GM21723 (cell line): ENCODE data around the gene DENND5B.
"Not testable (repeated sequence)": the region's sequence is repeated elsewhere in the genome, so short reads cannot be mapped to it uniquely, and the experiment has no call there.

Source experiments
- ATAC-seq: cut with Tn5 transposase; IDR thresholded peaks from one replicate; pipeline ENCODE4 v1.9.1; 2021; ENCODE audit warnings: mild to moderate bottlenecking, moderate library complexity; ENCODE audit not compliant: unreplicated experiment

DENND5B gene

DNA sequence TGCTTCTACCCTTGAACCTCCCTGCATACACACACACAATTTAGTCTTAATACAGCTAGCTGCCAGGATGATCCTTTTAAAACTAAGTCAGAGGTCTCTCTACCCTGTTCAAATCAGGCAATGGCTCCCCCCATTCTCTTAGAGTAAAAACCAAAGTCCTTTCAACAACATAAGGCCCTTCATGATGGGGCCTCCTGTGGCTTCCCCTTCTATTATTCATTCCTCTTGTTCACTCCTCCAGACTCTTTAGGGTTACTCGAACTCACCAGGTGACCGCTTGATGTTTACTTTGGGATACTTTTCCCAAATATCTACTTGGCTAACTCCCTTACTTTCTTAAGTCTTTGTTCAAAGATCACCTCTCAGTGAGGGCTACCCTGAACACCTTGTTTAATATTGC, 30.4 kb downstream of the DENND5B start:
- ATAC-seq: no peak

DNA sequence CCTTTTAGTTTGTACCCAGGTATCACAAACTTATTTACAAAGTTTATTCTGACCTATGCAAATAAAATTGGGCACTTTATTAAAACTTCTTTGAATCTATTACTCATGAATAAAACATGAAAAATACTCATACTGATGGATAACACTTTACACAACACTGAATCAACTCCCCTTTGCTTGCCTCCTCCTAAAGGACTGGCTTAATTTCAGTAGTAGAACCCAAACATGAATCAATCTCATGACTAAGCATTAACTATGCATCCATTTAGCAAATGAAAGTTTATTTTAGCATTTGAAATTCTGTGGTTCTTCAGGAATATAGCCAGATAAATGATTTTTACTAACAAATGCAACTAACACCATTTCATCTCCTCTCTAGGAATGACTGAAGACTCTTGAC, 32.4 kb downstream of the DENND5B start:
- no peak for ATAC-seq

DNA sequence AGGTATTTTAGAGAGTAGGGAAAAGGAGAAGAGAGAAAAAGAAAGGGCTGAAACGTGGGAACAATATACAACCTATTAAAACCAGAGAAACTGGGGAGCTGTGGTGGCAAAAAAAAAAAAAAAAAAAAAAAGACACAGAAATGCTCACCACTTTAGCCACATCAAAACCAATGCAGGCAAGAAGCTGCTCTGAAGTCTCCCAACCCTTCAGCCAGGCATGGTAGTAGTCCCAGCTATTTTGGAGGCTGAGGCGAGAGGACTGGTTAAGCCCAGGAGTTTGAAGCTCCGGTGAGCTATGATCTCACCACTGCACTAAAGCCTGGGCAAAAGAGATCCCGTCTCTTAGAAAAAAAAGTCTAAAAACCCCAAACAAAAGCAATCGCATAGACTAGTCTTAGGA, 33.2 kb downstream of the DENND5B start:
- ATAC-seq: no peak

- not testable (repeated sequence) for ATAC-seq
These were observed 35.5 kb downstream of the DENND5B start for GRCh38 chr12:31555466-31555865.

- ATAC-seq: not testable (repeated sequence)
These were observed 40.3 kb downstream of the DENND5B start for GRCh38 chr12:31550590-31550989.

- no peak for ATAC-seq
These were observed 54.3 kb downstream of the DENND5B start for GRCh38 chr12:31536672-31537071.

DNA sequence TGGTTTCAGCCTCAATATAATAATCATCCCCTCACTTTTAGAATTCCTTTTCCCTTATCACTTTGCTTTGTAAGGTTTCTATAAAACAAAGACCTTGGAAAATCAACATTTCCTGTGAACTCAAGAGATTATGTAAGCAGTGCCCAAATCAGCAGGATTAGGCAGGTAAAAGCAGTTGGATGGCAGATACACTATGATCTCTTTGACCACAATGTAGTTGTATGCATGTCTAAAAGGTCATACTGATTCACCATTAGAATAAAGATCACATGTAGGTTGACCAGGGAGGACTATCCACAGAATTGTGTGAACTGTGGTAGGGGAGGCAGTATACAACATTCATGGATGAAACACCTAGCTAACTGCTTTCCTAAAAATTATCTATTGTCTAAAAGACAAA, 57.5 kb downstream of the DENND5B start:
- ATAC-seq: no peak

- no peak for ATAC-seq
These were observed 59.0 kb downstream of the DENND5B start for GRCh38 chr12:31531893-31532292.

DNA sequence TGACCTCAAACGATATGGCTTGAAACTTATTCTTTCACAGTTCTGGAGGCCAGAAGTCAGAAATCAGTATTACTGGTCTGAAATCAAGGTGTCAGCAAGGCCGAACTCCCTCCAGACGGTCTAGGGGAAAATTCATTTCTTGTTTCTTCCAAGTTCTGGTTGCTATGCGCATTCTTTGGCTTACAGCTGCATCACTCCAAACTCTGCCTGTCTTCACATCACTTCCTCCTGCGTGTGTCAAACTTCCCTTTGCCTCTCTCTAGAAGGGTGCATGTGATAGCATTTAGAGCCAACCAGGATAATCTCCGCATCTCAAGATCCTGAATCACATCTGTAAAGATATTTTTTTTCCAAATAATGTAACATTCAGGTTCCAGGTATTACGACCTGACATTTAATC, 62.8 kb downstream of the DENND5B start:
- ATAC-seq: no peak

DNA sequence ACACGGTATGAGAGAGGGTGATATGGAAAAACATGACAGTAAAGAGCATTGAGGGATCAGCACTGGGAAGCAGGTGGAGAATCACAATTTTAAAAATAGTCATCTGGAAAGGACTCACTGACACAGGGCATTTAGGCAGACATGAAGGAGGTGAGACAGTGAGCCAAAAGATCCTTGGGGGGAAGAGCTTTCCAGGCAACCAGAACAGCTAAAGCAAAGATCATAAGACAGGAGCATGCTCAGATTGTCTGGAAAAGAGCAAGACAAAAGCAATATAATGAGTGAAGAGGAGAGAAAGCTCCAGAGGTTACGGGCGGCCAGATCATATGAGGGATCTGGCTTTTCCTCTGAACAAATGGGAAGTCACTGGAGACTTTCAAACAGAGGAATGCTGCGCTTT, 63.9 kb downstream of the DENND5B start:
- ATAC-seq: no peak

- ATAC-seq: no peak
These were observed 64.8 kb downstream of the DENND5B start for GRCh38 chr12:31526158-31526546.

DNA sequence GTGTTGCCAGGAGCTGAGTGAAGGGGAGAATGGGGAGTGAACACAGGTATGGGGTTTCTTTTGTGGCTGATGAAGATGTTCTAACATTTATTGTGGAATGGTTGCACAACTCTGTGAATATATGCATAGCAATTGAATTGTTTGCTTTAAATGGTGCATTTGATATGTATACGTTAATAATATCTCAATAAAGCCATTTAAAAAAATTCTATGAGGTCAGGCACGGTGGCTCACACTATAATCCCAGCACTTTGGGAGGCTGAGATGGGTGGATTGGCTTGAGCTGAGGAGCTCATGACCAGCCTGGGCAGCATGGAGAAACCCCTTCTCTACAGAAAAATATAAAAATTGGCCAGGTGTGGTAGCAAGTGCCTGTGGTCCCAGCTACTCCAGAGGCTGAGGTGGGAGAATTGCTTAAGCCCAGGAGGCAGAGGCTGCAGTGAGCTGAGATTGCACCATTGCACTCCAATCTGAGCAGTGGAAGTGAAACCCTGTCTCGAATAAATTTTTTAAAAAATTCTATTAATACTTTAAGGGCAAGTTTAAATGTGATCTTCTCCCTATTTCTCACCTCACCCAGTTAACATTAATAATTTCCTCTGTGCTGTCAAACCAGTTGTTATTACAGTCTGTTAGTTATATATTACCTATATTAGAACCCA, 65.3 kb downstream of the DENND5B start:
- no peak for ATAC-seq

DNA sequence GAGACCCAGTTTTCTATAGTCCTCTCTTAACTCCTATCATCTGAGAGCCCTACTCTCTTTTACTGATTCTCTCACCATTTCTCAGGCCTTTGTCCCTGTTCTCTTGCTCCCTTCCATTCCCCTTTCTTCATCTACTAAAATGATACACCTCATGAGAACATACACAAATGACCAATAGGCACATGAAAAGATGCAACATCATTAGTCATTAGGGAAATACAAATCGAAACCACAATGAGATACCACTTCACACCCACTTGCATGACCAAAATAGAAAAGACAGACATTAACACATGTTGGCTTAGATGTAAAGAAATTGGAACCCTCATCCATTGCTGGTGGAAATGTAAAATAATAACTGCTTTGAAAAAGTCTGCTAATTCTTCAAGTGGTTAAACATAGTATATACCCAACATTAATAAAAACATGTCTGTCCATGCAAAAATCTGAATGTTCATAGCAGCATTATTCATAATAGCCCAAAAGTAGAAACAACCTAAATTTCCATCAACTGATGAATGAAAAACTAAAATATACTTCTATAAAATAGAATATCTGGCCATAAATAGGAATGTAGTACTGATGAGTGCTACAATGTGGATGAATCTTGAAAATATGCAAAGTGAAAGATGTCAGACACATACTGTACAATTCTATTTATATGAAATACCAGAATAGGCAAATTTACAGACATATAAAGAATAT, 66.0 kb downstream of the DENND5B start:
- peak; percentile 91 for ATAC-seq

- ATAC-seq: no peak
These were observed 67.6 kb downstream of the DENND5B start for GRCh38 chr12:31523306-31523705.

DNA sequence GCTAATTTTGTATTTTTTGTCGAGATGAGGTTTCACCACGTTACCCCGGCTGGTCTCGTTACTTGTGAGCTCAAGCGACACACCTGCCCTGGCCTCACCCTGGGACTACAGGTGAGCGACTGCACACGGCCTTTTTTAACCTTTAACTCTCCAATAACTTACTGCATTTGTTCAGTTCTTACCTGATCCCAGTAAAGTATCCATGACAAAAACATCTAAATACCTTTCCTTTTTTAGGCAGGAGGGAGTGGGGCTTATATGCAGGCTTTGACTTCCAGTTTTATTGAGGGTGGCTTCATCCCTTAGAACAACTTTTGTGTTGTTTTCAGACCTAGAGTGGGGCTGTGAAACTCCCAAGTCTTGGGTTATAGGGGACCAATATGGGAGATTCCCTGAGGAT, 68.3 kb downstream of the DENND5B start:
- ATAC-seq: no peak

DNA sequence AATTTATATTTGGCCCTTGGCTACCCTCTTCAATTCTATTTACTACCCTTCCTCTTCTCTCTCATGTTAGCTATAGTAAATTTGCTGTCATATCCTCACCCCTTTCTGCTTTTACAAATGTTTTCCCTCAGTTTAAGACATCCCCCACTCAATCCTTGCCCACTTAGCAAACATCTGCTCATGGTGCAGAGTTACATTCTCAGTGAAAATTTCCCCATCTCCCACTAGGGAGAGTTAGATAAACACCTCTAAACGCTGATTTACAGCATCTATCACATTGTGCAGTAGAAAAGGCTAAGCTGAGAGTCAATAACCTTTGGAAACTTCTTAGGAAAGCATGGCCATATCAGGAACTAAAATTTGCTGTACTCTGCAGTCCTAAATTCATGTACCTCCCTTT, 69.0 kb downstream of the DENND5B start:
- no peak for ATAC-seq

DNA sequence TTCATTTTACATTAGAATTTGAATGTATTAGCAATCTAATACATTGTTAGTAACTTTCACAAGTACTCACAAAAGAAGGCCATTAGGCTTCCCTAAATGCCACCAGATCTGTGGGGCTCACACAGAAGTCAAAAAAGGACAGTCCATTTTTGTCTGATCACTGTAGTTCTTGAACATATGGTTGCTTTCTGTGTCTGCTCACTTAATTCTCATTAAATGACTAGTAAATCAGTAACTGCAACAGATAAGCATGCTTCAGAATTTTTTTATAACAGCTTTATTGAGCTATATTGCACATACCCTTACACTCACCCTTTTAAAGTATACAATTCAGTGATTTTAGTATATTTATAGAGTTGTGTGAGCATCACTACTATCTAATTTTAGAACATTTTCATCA, 71.4 kb downstream of the DENND5B start:
- no peak for ATAC-seq

- ATAC-seq: no peak
These were observed 72.2 kb downstream of the DENND5B start for GRCh38 chr12:31518680-31519227.

DNA sequence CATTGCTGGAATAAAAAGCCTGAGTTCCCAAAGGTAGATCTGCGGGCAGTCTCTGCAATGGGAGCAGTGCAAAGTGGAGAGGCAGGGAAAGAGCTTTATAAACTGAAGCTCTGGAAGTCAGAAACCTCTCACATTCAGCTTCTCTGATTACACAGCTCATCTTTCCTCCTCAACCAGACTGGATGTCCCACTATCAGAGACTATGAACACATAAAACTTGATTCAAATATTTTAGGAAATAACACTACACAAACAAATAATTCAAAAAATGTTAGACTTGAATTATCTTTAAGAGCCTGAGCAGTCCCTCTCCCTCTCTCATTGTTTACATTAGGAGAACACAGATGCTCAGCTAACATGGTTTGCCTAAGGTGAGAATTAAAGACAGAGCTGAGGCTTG, 72.9 kb downstream of the DENND5B start:
- ATAC-seq: no peak

DNA sequence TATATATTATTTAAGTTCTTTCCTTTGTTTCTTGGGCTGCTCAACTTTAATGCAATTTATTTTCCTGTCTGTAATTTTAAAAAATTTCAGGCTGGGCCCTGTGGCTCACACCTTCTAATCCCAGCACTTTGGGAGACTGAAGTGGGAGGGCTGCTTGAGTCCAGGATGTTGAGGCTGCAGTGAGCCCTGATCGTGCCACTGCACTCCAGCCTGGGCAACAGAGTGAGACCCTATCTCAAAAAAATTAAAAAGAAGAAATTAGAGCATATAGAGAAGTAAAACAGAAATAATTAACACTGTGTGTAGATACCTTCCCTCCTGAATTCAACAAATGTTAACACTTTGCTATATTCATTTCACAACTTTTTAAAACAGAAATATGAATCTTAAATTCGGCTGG, 74.2 kb downstream of the DENND5B start:
- ATAC-seq: no peak

DNA sequence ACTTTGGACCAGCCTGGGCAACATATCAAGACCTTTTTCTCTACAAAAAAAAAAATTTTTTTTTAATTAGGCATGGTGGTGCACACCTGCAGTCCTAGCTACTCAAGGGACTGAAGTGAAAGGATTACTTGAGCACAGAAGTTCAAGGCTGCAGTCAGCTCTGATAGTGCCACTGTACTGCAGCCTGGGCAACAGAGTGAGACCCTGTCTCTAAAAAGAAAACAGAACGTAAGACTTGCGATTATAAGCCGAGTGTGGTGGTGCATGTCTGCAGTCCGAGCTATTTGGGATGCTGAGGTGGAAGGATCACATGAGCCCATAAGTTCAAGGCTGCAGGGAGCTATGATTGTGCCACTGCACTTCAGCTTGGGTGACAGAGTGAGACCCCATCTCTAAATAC, 76.0 kb downstream of the DENND5B start:
- no peak for ATAC-seq

GRCh38 chr12:31510034-31510433, 80.9 kb downstream of the DENND5B start:
- no peak for ATAC-seq
